Stomach (tissue), 4 donors: ENCODE measurements around the gene SRGAP2B.
"Not testable (repeated sequence)": the region's sequence is repeated elsewhere in the genome, so short reads cannot be mapped to it uniquely, and the experiment has no call there.

ENCODE experiments used
- EP300 ChIP-seq: sonication (generic); formaldehyde crosslinking; IDR thresholded peaks from one replicate; pipeline ENCODE4 v1.6.1; 2017; ENCODE audit warnings: antibody characterized with exemption
- POLR2A ChIP-seq, 4 donors: fragments of 450-650 bp; IDR thresholded peaks; one replicate each; pipeline ENCODE4 v1.6.1; 2016; ENCODE audit warnings: antibody characterized with exemption in 4 of 4, control low read depth in 2 of 4, mild to moderate bottlenecking in 1 of 4, moderate library complexity in 1 of 4
- POLR2AphosphoS5 ChIP-seq, 3 donors: sonication (generic); formaldehyde crosslinking; IDR thresholded peaks; one replicate each; pipeline ENCODE4 v1.6.1; 2016; ENCODE audit warnings: antibody characterized with exemption in 3 of 3
- TF ChIP-seq, protein P1 (sequence below), 7 experiments: fragments of 450-650 bp in 4 of 7; fragments of 200-600 bp in 3 of 7; sonication (generic) in 3 of 7; IDR thresholded peaks; one replicate each; pipeline ENCODE4 v1.5.1; 2016 to 2019; ENCODE audit warnings: antibody characterized with exemption in 7 of 7, control low read depth in 2 of 7, mild to moderate bottlenecking in 1 of 7

DNA sequence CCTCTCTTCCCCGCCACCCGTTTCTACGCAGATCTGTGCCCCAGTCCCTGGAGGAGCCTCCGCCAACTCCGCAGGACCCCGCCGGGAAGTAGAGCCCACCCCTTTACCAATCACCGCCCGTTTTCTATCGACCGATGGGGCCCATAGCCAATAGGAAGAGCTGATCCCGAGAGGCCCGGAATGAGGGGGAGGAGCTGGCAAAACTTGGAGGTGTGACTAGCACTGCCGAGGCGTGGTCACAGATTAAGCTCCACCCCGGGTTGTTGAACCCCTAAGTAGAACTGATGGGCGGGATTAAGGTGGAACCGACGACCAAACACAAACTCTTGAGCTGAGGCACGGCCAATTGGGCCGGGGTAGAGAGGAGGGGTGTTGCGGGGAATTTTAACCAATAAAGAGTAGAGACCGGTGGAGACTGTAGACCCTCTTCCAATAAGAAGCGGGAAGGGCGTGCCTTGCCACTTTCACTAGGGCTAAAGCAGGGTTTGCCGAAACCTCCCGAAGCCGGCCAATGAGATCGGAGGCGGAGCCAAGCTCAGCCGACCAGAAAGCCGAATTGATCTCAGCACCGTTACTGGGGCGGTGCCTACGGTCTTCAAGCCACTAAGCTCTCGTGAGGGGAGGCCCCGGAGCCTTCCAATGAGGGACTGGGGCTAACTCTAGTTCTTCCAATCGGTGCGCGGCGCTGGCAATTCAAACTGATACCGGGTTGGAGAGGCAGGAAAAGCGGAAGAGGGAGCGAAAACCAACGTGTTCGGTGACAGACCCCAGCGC is at the start of gene SRGAP2B, which contains the start of gene FAM72D:
- TF ChIP-seq, protein P1, sequence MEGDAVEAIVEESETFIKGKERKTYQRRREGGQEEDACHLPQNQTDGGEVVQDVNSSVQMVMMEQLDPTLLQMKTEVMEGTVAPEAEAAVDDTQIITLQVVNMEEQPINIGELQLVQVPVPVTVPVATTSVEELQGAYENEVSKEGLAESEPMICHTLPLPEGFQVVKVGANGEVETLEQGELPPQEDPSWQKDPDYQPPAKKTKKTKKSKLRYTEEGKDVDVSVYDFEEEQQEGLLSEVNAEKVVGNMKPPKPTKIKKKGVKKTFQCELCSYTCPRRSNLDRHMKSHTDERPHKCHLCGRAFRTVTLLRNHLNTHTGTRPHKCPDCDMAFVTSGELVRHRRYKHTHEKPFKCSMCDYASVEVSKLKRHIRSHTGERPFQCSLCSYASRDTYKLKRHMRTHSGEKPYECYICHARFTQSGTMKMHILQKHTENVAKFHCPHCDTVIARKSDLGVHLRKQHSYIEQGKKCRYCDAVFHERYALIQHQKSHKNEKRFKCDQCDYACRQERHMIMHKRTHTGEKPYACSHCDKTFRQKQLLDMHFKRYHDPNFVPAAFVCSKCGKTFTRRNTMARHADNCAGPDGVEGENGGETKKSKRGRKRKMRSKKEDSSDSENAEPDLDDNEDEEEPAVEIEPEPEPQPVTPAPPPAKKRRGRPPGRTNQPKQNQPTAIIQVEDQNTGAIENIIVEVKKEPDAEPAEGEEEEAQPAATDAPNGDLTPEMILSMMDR (IDR thresholded peaks at IDR 0.05), result not testable (repeated sequence)
- not testable (repeated sequence) for TF ChIP-seq POLR2A (IDR thresholded peaks at IDR 0.05); POLR2AphosphoS5 (IDR thresholded peaks at IDR 0.05); EP300
